Measurements from ENCODE around the gene SLC7A1.

Gene SLC7A1

GRCh38 chr13:29527511-29527910 lies 68.0 kb downstream of the SLC7A1 start:
- no peak for DNase-seq (ENCODE audit: low spot score)

GRCh38 chr13:29526741-29527140 lies 68.7 kb downstream of the SLC7A1 start:
- no peak for DNase-seq (ENCODE audit: low spot score)

- no peak for DNase-seq (ENCODE audit: low spot score)
Observed at GRCh38 chr13:29525757-29526156, 69.7 kb downstream of the SLC7A1 start.

DNA sequence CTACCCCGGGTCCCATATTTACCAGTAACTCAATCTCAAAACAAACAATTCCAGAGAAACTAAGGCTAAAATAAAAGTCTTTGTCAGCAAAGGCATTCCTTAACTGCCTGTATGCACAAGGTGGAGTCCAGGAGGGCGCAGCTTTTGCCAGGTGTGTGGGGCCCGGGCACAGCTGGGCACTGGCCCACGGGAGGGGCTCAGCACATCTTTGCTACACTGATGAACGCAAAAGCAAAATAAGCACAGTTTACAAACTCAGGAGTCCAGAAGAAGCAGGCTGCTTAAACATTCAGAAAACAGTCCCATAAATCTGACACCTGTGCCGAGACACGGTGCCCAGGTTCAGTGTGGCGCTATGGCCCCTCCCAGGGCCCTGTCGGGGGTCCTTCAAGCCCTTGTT lies 70.8 kb downstream of the SLC7A1 start:
- DNase-seq (ENCODE audit: low spot score), result no peak

- no peak for DNase-seq (ENCODE audit: low spot score)
Observed at GRCh38 chr13:29524176-29524575, 71.3 kb downstream of the SLC7A1 start.

DNA sequence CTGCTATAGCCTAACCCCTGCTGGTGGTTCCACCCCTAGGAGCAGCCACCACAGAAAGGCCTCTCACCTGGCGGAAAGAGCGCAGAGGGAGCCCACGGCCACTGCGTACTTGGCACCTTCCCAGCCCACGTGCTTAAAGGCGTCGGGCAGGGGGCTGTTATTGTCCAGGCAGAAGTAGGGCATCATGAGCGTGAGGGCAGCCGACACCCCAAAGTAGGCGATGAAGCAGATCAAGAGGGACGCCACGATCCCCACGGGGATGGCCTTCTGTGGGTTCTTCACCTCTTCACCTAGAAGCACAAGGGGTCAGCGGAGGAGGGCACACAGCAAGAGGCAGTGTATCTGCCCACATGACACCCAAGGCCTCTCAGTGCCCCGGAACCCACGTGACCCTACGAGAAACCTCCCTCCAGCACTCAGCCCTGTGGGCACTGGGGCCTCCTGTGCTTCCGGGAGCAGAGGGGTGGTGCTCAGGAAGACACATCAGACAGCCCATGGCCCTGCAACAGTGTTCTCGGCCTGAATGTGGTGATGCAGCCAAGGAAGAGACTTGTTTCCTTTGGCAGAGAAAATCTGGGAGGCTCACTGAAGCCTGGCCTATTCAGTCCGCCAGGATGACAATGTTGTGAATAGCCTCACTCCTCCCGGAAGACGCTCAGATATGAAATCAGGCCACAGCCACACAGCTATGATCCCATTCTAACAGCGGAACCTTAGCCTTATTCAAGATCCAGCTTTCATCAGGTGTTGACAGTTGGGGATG lies 72.1 kb downstream of the SLC7A1 start:
- DNase-seq (ENCODE audit: low spot score), result no peak

DNA sequence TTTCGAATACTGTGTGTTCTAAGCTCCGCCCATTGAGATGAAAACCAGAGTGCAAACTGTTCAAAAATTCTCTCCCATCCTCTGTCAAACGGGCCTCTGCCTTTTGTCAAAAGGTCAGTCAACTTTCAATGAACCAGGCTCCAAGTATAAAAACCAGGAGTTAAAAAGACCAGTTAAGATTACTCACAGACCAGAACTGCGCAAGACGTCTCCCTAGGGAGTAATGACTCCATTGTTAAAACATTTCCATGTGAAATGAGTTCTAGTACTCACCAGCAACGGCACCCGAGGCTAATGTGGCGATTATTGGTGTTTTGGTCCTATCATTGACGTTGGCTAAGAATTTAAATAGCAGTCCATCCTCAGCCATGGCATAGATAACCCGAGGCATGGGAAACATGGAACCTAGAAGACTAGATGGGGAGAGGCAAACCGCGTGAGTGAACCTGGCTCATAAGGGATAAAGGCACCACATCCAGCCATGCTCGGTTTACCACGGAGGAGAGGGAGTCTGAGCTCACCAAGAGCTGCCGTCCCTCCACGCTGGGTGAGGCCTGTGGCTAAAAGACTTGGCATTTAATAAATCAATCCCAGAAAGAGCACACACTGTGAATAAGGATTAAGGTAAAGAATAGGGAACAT lies 73.3 kb downstream of the SLC7A1 start:
- no peak for DNase-seq (ENCODE audit: low spot score)

GRCh38 chr13:29521336-29521735 lies 74.2 kb downstream of the SLC7A1 start:
- DNase-seq (ENCODE audit: low spot score), result no peak

- no peak for DNase-seq (ENCODE audit: low spot score)
Observed at GRCh38 chr13:29520671-29521070, 74.8 kb downstream of the SLC7A1 start.

- no peak for DNase-seq (ENCODE audit: low spot score)
Observed at GRCh38 chr13:29519921-29520320, 75.6 kb downstream of the SLC7A1 start.

- no peak for DNase-seq (ENCODE audit: low spot score)
Observed at GRCh38 chr13:29516880-29517279, 78.6 kb downstream of the SLC7A1 start.

- DNase-seq (ENCODE audit: low spot score), result no peak
Observed at GRCh38 chr13:29516012-29516411, 79.5 kb downstream of the SLC7A1 start.

GRCh38 chr13:29515372-29515771 lies 80.1 kb downstream of the SLC7A1 start:
- DNase-seq (ENCODE audit: low spot score), result no peak

GRCh38 chr13:29514720-29515310 lies 80.7 kb downstream of the SLC7A1 start:
- no peak for DNase-seq (ENCODE audit: low spot score)

GRCh38 chr13:29513981-29514719 lies 81.3 kb downstream of the SLC7A1 start:
- DNase-seq (ENCODE audit: low spot score), result no peak

DNA sequence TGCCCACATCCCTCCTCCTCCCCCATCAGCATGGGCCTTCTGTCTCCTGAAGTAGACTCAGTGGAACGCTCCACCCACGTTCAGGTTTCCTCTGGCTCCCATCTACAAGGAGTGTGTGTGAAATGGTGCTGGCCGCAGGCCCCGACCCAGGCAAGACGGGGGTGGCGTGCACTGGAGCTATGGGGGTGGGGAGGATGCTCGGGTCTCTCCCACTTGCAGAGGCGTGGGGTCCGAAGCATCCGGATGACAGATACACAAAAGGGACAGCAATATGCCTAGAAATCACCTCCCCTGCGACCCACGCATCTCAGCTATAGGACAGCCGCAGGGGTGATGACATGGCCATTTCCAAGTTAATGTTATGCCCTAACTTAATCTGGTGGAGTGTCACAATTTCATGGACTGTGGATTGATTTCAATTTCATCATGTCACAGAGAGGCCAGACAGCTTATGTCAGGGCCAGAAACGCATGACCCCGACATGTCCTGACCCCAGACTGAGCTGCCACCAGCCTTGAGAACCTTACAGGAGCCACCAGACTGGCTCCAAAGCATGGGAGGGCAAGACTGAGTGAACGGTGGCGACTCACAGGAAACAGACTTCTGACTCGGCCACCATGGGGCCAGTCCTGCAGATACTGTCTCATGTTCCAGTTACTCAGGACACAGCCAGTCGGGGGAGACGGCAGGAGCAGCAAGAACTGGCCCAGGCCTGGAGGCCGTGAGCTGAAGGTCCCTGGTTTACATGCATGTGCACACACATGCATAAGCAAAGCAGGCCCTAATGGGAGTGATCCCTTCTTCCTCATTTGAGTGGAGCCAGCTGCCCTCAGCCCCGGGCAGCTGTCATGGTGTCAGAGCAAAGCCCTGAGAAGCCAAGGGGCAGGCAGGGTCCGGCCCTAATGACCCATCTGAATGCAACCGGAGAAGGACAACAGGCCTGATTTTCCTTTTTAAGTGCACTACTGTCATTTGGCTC lies 82.2 kb downstream of the SLC7A1 start:
- no peak for DNase-seq (ENCODE audit: low spot score)

- no peak for DNase-seq (ENCODE audit: low spot score)
Observed at GRCh38 chr13:29511980-29512379, 83.5 kb downstream of the SLC7A1 start.

GRCh38 chr13:29511106-29511796 lies 84.2 kb downstream of the SLC7A1 start:
- DNase-seq (ENCODE audit: low spot score), result no peak

- no peak for DNase-seq (ENCODE audit: low spot score)
Observed at GRCh38 chr13:29510651-29511084, 84.8 kb downstream of the SLC7A1 start.

DNA sequence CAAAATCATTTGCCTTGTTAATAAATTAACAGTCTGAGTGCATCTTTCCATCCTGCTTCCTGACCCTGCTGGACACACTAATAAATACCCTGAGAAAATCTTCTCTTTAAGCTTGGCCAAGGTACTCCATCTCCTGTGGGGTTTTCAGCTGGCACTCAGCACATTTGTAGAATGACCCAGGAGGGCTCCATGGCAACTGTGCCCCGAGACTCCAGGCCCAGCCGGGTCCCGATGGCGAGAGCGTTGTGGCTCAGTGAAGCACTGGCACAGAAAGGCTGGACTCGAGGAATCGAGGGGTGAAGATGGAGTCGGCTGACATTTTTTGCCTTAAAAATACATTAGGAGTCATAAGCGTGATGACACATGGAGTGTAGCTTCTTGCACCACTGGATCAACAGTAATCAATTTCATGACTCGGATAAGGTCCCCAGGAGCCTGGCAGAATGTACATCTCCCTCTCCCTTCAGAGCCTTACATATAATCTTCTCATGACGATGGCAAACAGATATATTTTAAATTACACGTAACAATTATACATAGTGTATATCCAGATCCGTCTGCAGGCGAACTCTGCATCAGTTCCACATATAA lies 85.4 kb downstream of the SLC7A1 start:
- DNase-seq (ENCODE audit: low spot score), result no peak
